Kidney glomerular epithelial cell (primary cell): ENCODE data around the gene PRPSAP1.
"Not testable (repeated sequence)": the region's sequence is repeated elsewhere in the genome, so short reads cannot be mapped to it uniquely, and the experiment has no call there.

Experiments used
- DNase-seq: peaks from one replicate; lab custom pipeline; 2025; lab: John Stamatoyannopoulos, UW

Gene PRPSAP1

GRCh38 chr17:76276461-76277299 lies 77.0 kb downstream of the PRPSAP1 start:
- DNase-seq = no peak

DNA sequence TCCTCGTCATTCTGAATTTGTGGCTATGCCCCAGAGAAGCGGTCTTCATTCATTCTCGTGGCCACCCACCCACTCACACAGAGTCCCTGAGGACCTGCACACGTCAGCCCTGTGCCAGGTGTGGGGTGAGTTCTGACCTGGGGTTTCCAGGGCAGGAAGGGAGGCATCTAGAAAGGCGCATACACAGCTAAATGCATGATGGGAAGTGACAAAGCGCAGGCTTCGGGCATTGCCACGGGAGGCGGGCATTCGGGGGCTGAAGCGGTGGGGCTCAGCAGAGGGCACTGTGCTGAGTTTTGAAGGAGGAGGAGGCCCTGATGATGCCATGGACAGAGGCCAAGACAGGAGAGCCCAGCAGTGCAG lies 77.7 kb downstream of the PRPSAP1 start:
- no peak for DNase-seq

- DNase-seq = no peak
These were observed 78.2 kb downstream of the PRPSAP1 start for GRCh38 chr17:76275382-76276068.

DNA sequence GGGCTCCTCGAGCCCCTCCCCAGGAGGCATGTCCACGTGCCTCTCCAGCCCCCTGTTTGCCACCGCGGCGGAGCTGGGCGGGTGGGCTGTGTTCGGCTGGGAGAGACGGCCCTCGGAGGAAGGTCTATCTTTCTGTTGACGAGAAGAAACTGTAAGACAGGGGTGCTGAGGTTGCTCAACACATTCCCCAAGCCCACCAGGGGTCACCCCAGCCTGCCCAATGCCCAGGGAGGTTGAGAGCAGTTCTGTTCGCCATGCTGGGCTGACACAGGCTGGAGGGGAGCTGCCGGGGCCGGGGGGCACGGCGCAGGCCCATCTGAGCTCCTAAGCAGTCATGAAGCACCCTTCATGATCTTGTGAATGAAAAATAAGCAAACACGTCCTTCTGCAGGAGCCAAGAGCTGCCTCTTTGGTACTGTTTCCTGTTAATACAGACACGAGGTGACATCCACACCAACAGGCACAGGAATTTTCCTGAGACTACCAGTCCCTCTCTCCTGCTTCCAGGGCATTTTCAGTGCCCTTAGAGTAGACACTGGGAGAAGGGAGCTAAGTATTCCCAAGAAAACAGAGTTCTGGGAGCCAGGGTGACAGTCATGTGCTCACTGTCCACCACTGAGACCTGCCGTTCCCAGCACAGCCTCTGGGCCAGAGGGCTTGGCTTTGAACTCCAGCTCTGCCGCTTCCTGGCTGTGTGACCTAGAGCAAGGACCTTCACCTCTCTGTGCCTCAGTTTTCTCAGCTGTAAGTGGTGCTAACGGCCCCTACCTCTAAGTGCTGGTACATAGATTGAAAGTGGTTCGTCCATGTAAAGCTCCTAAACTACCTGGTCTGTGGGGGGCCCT lies 79.4 kb downstream of the PRPSAP1 start:
- DNase-seq = no peak

- DNase-seq = no peak
These were observed 80.1 kb downstream of the PRPSAP1 start for GRCh38 chr17:76273445-76274111.

- DNase-seq = no peak
These were observed 80.9 kb downstream of the PRPSAP1 start for GRCh38 chr17:76272541-76273444.

DNA sequence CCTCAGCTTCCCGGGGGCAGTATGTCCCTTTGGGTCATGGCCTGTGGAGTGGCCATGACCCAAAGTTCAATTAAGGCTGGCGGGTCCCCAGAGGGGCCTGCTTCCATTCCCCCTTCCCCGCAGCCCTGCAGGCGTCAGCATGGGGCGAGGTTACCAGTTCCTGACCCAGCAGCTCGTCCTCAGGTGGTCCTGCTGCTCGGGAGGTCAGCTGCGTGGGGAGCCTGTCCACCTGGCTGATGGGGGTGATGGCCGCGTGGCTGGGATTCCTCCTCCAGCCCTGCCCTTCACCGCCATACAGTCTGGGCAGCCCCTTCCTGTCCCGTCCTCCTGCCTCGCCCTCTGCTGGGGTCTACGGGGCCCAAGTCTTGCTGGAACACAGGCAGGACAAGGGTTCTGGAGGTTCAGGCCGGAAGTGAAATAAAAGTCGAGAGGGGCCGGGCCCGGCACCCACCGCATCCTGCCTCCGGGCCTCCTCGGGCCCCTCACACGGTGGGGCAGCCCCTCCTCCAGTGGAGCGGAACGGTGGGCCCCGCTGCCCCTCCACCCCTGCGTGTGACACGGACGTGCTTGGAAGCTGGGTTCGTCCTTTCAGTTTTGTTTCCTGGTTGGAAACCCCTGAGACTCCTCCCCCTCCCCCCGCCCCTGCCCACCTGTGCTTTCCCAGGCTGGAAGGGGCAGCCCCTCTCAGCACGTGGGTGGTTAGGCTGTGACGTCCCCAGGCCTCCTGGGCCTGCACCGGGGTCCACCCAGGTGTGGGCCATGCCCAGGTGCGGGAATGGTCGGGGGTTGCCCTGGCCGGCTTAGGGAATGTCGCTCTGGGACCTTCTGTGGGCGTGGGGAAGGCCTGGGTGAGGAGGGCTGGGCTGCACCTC lies 81.8 kb downstream of the PRPSAP1 start:
- DNase-seq = no peak

GRCh38 chr17:76270770-76271668 lies 82.7 kb downstream of the PRPSAP1 start:
- no peak for DNase-seq

DNA sequence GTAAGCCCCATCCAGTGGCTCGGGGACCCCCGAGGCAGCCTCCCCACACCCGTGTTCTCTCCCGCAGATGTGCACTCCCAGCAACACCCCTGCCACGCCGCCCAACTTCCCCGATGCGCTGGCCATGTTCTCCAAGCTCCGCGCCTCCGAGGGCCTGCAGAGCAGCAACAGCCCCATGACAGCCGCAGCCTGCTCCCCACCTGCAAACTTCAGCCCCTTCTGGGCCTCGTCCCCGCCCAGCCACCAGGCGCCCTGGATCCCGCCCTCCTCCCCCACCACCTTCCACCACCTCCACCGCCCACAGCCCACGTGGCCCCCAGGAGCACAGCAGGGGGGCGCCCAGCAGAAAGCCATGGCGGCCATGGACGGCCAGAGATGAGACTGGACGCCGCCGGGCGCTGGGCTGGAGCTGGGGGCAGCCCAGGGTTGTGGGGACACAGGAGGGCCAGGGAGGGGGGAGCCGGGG lies 83.6 kb downstream of the PRPSAP1 start:
- DNase-seq = no peak

DNA sequence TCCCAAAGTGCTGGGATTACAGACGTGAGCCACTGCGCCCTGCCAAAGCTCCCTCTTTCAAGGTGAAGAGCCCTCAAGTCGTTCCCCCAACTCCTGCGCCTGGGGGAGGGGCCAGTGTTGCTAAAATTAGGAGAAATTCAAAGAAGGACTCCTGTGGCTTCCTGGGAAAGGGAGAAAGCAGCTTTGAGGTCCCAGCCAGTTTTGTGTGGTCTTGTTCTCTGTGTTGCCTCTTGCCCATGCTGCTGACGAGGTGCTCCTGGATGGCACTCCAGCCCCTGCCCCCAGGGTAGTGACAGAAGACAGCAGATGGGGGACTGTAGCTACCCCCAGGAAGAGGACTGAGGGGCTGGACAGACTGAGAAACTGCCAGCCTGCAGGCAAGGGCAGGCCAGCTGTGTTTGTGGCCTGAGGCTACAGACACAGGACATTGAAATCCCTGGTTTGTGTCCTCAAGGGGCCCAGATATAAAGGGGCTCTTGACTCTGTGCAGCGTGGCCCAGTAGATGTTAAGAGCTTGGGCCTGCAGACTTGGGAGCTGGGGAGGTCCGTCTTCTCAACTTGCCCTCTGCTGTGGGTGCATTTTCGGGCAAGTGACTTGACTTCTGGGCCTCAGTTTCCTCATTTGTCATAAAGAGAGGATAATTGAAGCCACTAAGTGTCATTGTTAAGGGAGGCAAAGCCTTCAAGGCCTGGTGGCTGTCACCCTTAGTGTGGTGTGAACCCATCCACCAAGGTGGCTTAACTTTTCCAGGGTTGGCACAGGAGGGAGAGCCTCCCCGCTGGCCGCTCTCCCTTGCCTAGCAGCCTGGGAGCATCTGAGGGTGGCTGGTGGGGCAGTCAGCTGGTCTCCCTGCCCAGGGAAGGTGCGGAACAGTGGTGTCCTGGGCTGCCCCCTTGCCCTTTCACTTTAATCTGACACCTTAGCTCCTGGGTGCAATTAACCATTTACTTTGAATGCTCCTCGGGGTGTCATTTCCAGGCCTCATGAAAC lies 84.4 kb downstream of the PRPSAP1 start:
- DNase-seq = no peak

DNA sequence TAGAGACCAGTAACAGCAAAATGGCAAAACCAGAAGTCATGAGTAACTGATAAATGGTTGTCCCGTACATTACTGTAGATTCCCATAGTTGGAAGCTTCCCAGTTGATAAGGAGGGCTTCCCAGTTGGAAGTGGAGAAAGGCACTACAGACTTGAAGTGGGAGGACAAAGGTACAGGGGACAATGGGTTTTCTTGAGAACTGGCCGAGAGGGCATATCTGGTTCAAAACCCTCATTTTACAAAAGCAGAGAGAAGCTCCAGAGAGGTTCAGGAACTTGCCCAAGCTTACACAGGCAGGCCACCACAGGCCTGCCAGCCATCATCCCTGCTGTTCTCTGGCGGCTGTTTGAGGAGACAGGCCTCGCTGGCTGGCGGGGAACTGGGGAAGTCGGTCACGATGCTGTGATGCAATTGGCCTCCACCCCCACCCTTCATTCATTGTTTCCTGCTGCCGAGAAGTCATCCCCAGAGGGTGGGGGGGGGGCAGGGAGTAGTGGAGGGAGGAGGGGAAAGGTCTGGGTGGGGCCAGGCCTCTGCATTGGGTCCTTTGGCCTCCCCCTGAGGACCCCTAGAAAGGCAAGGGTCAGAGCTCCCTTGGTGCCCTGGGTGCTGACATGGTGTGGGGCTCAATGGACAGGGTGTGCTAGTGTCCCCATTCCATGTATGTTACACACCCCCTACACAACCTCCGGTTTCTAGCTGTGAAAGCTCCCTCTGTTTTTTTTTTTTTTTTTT lies 85.5 kb downstream of the PRPSAP1 start:
- no peak for DNase-seq

DNA sequence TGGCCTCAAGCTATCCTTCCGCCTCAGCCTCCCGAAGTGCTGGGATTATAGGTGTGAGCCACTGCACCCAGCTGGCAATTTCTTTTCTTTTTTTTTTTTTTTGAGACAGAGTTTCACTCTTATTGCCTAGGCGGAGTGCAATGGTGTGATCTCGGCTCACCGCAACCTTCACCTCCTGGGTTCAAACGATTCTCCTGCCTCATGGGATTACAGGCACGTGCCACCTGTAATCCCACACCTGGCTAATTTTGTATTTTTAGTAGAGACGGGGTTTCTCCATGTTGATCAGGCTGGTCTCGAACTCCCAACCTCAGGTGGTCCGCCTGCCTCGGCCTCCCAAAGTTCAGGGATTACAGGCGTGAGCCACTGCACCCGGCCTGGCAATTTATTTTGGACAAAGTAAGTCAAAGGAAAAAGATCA lies 86.1 kb downstream of the PRPSAP1 start:
- DNase-seq = not testable (repeated sequence)

DNA sequence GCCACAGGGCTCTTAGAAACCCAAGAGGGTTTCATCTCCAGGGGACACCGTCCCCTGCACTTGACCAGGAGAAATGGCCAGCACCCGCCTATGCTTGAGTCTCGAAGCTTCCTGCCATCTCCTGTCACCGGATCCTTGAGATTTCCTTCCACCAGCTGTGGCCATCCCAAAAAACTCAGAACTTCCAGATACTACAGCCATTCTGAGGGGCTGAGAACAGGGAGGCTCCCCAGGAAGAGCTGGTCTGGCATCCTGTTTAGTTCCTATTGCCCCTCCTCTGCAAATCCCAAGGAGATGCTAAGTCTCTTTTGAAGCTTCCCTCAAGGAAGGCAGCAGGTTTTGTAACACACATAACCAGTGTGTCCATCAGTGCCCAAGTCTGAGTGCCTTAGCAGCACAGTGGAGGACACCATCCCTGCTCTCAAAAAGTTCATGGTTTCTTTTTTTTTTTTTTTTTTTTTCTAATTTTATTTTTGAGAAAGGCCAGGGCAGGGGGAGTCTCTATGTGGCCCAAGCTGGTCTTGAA lies 86.6 kb downstream of the PRPSAP1 start:
- no peak for DNase-seq

GRCh38 chr17:76266244-76266938 lies 87.3 kb downstream of the PRPSAP1 start:
- no peak for DNase-seq

DNA sequence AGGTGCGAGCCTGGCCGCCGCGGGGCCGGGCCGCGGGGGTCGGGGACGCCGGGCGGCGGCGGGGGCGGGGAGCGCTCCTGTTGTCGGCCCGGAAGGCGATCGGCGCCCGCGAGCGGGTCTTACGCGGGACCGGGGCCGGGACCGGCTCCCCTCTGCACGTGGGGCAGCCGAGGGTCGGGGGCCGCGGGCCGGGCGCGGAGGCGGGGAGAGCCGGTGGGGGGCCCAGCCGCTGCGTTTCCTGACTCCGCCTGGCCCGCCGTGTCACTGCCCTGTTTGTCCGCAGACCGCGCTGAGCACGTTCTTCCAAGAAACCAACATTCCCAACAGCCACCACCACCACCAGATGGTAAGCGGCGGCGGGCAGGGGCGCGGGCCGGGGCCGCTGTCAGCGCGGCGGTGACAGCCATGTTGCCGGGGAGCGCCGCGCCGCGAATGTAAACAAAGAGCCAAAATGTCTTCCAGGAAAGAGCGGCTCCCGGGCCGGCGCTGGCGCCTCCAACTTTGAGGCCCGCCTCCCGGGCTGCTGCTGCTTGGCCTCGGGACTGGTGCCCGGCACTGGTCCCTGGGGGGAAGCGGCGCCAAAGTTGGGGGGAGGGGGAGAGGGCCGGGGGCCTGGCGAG lies 88.0 kb downstream of the PRPSAP1 start:
- no peak for DNase-seq
